DND-41 (cell line): Measurements from ENCODE around the gene DYRK1A.

Experiments
- CTCF ChIP-seq: IDR thresholded peaks from 2 replicates; pipeline ENCODE4 v1.5.1; 2012; ENCODE audit warnings: borderline replicate concordance, low read length, moderate library complexity, mild to moderate bottlenecking; ENCODE audit not compliant: poor library complexity, severe bottlenecking; ENCODE audit errors: extremely low read depth
- EZH2 ChIP-seq: IDR thresholded peaks from 3 replicates; pipeline ENCODE4 v1.6.1; 2012; ENCODE audit warnings: borderline replicate concordance, low read depth, mild to moderate bottlenecking, moderate library complexity, low read length, inconsistent platforms; ENCODE audit not compliant: severe bottlenecking

DNA sequence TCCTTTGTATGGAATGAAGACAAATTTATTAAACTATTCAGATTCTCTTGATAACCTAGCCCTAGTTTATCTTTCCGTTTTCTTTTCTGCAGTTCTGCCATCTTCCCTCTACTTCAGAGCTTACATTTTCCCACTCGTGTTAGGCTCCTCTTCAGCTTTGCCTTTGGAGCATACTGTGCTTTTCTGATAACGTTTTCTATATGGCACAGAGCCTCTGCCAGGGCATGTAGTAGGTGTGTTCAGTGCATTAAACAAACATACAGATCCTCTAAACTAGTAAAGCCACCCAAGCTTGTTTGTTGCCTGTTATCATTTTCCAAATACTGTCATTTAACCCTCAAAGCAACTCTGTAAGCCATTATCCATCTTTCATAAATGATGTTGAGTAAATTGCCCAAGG, 25.1 kb downstream of the DYRK1A start:
- TF ChIP-seq CTCF (no peak), EZH2 (no peak)
